Thyroid gland (tissue), 4 donors: ENCODE data around the gene PTCD1.

Experiments used
- CTCF ChIP-seq, 6 experiments: fragments of 200-600 bp in 3 of 6; fragments of 450-650 bp in 3 of 6; sonication (generic) in 3 of 6; IDR thresholded peaks; one replicate each; pipeline ENCODE4 v1.5.1; 2016 to 2019; ENCODE audit warnings: antibody characterized with exemption in 6 of 6, mild to moderate bottlenecking in 2 of 6, inconsistent platforms in 1 of 6, moderate library complexity in 1 of 6
- POLR2A ChIP-seq, 2 donors: fragments of 450-650 bp; IDR thresholded peaks; one replicate each; pipeline ENCODE4 v1.6.1; 2017; ENCODE audit warnings: antibody characterized with exemption in 2 of 2, mild to moderate bottlenecking in 2 of 2, moderate library complexity in 1 of 2

GRCh38 chr7:99452541-99452940 is 13.9 kb upstream of the PTCD1 start:
- TF ChIP-seq CTCF (IDR thresholded peaks at IDR 0.05) (no peak), POLR2A (IDR thresholded peaks at IDR 0.05) (no peak)
